H1 (cell line): ENCODE measurements around the gene STAP2. TPM values are rescaled to one million over a fixed set of nuclear protein-coding genes. Genes with fewer than 3 reads are reported as not detected.

Source experiments
- CTCF ChIA-PET: fragments of 300-600 bp; sonication (Branson Sonifier 250); formaldehyde crosslinking; loops from one replicate; lab custom pipeline; 2021; ENCODE audit not compliant: partially characterized antibody; lab: Charles Lee
- POLR2A ChIA-PET: fragments of 300-600 bp; sonication (Branson Sonifier 250); formaldehyde crosslinking; loops from one replicate; lab custom pipeline; 2021; ENCODE audit warnings: inconsistent platforms; ENCODE audit not compliant: partially characterized antibody; lab: Charles Lee
- DNase-seq, 2 experiments: peaks; one replicate each; pipeline versions ENCODE4 v3.0.0 to v3.0.0-alpha.2; 2010 to 2022; ENCODE audit warnings: low spot score in 2 of 2, low read depth in 1 of 2, mixed read lengths in 1 of 2
- FAIRE-seq: peaks from 2 replicates; lab custom pipeline; 2011; peaks lifted over from hg19 to GRCh38; lab: Jason Lieb, UNC
- H2AFZ ChIP-seq: 2 replicates; pipeline ENCODE4 v1.8.1; 2012; ENCODE audit warnings: low read length, inconsistent platforms
- H2AK5ac ChIP-seq: 2 replicates; pipeline ENCODE4 v1.6.1; 2013; ENCODE audit warnings: low read depth, low read length
- H2BK120ac ChIP-seq: replicated peaks from 2 replicates; pipeline ENCODE3; 2013; ENCODE audit warnings: low read depth, low read length, inconsistent platforms
- H2BK12ac ChIP-seq: 2 replicates; pipeline ENCODE4 v1.6.1; 2013; ENCODE audit warnings: low read depth, low read length
- H2BK15ac ChIP-seq: 2 replicates; pipeline ENCODE4 v1.6.1; 2013; ENCODE audit warnings: low read length
- H2BK20ac ChIP-seq: 2 replicates; pipeline ENCODE4 v1.6.1; 2013; ENCODE audit warnings: low read length
- H2BK5ac ChIP-seq: 2 replicates; pipeline ENCODE4 v1.6.1; 2013; ENCODE audit warnings: low read depth, low read length
- H3K14ac ChIP-seq: 2 replicates; pipeline ENCODE4 v1.6.1; 2013; ENCODE audit warnings: inconsistent platforms; ENCODE audit not compliant: insufficient read length
- H3K18ac ChIP-seq: 2 replicates; pipeline ENCODE4 v1.6.1; 2013; ENCODE audit warnings: low read length; ENCODE audit errors: extremely low read depth
- H3K23ac ChIP-seq: 2 replicates; pipeline ENCODE4 v1.6.1; 2013; ENCODE audit warnings: inconsistent platforms; ENCODE audit not compliant: insufficient read length
- H3K23me2 ChIP-seq: 2 replicates; pipeline ENCODE4 v1.6.1; 2013; ENCODE audit warnings: low read depth, low read length
- H3K27ac ChIP-seq: 2 replicates; pipeline ENCODE4 v1.6.1; 2011; ENCODE audit warnings: low read depth, low read length, inconsistent platforms
- H3K27me3 ChIP-seq, 4 experiments: replicated peaks in 1 of 4; 1 replicate in 1 of 4; 2 replicates in 3 of 4; pipeline versions ENCODE4 v1.6.1 to v1.8.1; 2011 to 2013; ENCODE audit warnings: low read length in 3 of 4, mild to moderate bottlenecking in 3 of 4, inconsistent platforms in 2 of 4, mixed read lengths in 2 of 4, moderate library complexity in 1 of 4; ENCODE audit not compliant: control insufficient read depth in 3 of 4, insufficient read depth in 3 of 4; ENCODE audit errors: extremely low read depth in 1 of 4
- H3K36me3 ChIP-seq, 4 experiments: 2 replicates each; pipeline versions ENCODE4 v1.6.1 to v1.8.1; 2011 to 2013; ENCODE audit warnings: mild to moderate bottlenecking in 4 of 4, low read length in 3 of 4, moderate library complexity in 2 of 4, control low read depth in 1 of 4, inconsistent platforms in 1 of 4; ENCODE audit not compliant: insufficient read depth in 4 of 4, control insufficient read depth in 2 of 4
- H3K4ac ChIP-seq: replicated peaks from 2 replicates; pipeline ENCODE3; 2013; ENCODE audit warnings: low read length, low read depth, mixed read lengths, inconsistent platforms; ENCODE audit not compliant: insufficient read length
- H3K4me1 ChIP-seq, 4 experiments: replicated peaks in 1 of 4; 1 replicate in 1 of 4; 2 replicates in 3 of 4; pipeline versions ENCODE4 v1.6.1 to v1.8.1; 2011 to 2013; ENCODE audit warnings: low read length in 3 of 4, inconsistent platforms in 2 of 4, mixed read lengths in 1 of 4; ENCODE audit not compliant: insufficient read depth in 4 of 4, control insufficient read depth in 3 of 4
- H3K4me2 ChIP-seq, 2 experiments: 2 replicates each; pipeline versions ENCODE4 v1.6.1 to v1.8.1; 2011 to 2013; ENCODE audit warnings: low read depth in 2 of 2, low read length in 2 of 2, control low read depth in 1 of 2, inconsistent platforms in 1 of 2, mild to moderate bottlenecking in 1 of 2; ENCODE audit not compliant: insufficient read depth in 1 of 2
- H3K4me3 ChIP-seq, 4 experiments: fragments of 200-600, 300-600 bp in 1 of 4; sonication (generic), shearing (Covaris generic), sonication (Bioruptor Twin) in 1 of 4; 2 replicates each; pipeline versions ENCODE4 v1.5.1 to v1.8.1; 2011 to 2016; ENCODE audit warnings: low read length in 4 of 4, low read depth in 3 of 4, control low read depth in 2 of 4, inconsistent platforms in 2 of 4, mild to moderate bottlenecking in 2 of 4, mixed read lengths in 1 of 4, moderate library complexity in 1 of 4; ENCODE audit not compliant: insufficient read depth in 2 of 4; ENCODE audit errors: extremely low read depth in 1 of 4
- H3K56ac ChIP-seq: replicated peaks from 2 replicates; pipeline ENCODE3; 2013; ENCODE audit warnings: low read depth, mild to moderate bottlenecking, mixed read lengths, low read length, inconsistent platforms; ENCODE audit not compliant: insufficient read length
- H3K79me1 ChIP-seq: 2 replicates; pipeline ENCODE4 v1.6.1; 2013; ENCODE audit warnings: low read depth, low read length, control low read depth
- H3K79me2 ChIP-seq, 2 experiments: 2 replicates each; pipeline versions ENCODE4 v1.6.1 to v1.8.1; 2012 to 2013; ENCODE audit warnings: low read length in 2 of 2, mild to moderate bottlenecking in 2 of 2, inconsistent platforms in 1 of 2; ENCODE audit not compliant: insufficient read depth in 2 of 2, control insufficient read depth in 1 of 2
- H3K9ac ChIP-seq, 4 experiments: replicated peaks in 1 of 4; 1 replicate in 1 of 4; 2 replicates in 3 of 4; pipeline versions ENCODE4 v1.6.1 to v1.8.1; 2011 to 2013; ENCODE audit warnings: low read depth in 3 of 4, low read length in 3 of 4, control low read depth in 2 of 4, mild to moderate bottlenecking in 2 of 4, moderate library complexity in 2 of 4, inconsistent platforms in 1 of 4; ENCODE audit errors: extremely low read depth in 1 of 4
- H3K9me3 ChIP-seq, 2 experiments: 2 replicates each; pipeline versions ENCODE4 v1.6.1 to v1.8.1; 2012 to 2013; ENCODE audit warnings: mild to moderate bottlenecking in 2 of 2, moderate library complexity in 2 of 2, control low read depth in 1 of 2, inconsistent platforms in 1 of 2, low read depth in 1 of 2, low read length in 1 of 2, mixed read lengths in 1 of 2; ENCODE audit not compliant: insufficient read depth in 2 of 2
- H4K20me1 ChIP-seq, 2 experiments: replicated peaks in 1 of 2; 2 replicates each; pipeline versions ENCODE3 to v1.8.1; 2011 to 2013; ENCODE audit warnings: inconsistent platforms in 2 of 2, low read length in 2 of 2, mild to moderate bottlenecking in 1 of 2; ENCODE audit not compliant: insufficient read depth in 2 of 2, control insufficient read depth in 1 of 2
- H4K5ac ChIP-seq: 2 replicates; pipeline ENCODE4 v1.6.1; 2013; ENCODE audit warnings: low read length, low read depth, mixed read lengths, inconsistent platforms; ENCODE audit not compliant: insufficient read length
- H4K8ac ChIP-seq: 2 replicates; pipeline ENCODE4 v1.8.0; 2013; ENCODE audit warnings: mild to moderate bottlenecking, moderate library complexity, low read length, inconsistent platforms; ENCODE audit not compliant: insufficient read depth; ENCODE audit errors: extremely low read depth
- H4K91ac ChIP-seq: replicated peaks from 2 replicates; pipeline ENCODE3; 2013; ENCODE audit warnings: low read length, mixed read lengths, inconsistent platforms; ENCODE audit not compliant: insufficient read length
- BCL11A ChIP-seq, 2 experiments: IDR thresholded peaks; one replicate each; pipeline ENCODE4 v1.6.1; 2011; ENCODE audit warnings: low read depth in 2 of 2, low read length in 2 of 2, mild to moderate bottlenecking in 2 of 2
- CHD1 ChIP-seq: IDR thresholded peaks from 2 replicates; pipeline ENCODE4 v1.6.1; 2012; ENCODE audit warnings: low read depth, low read length, improper control_type of control experiment
- HDAC2 ChIP-seq, 2 experiments: fragments of 300-600 bp in 1 of 2; sonication (generic) in 1 of 2; IDR thresholded peaks; 2 replicates each; pipeline ENCODE4 v1.6.1; 2011 to 2012; ENCODE audit warnings: low read depth in 2 of 2, low read length in 2 of 2, mild to moderate bottlenecking in 2 of 2, moderate library complexity in 2 of 2, borderline replicate concordance in 1 of 2, inconsistent platforms in 1 of 2
- HDAC6 ChIP-seq: IDR thresholded peaks from one replicate; pipeline ENCODE4 v1.7.1; 2012; ENCODE audit warnings: low read depth, mild to moderate bottlenecking, inconsistent platforms, low read length, moderate library complexity
- NRF1 ChIP-seq: IDR thresholded peaks from 2 replicates; pipeline ENCODE4 v1.6.1; 2011; ENCODE audit warnings: mild to moderate bottlenecking, low read depth, low read length, improper control_type of control experiment
- POLR2A ChIP-seq, 2 experiments: IDR thresholded peaks; 1 replicate in 1 of 2; 2 replicates in 1 of 2; pipeline ENCODE4 v1.6.1; 2011; ENCODE audit warnings: low read depth in 2 of 2, low read length in 2 of 2, mild to moderate bottlenecking in 2 of 2; ENCODE audit errors: control extremely low read depth in 1 of 2
- POLR2AphosphoS5 ChIP-seq: IDR thresholded peaks from 2 replicates; pipeline ENCODE4 v1.6.1; 2011; ENCODE audit warnings: low read depth, low read length
- SP1 ChIP-seq: IDR thresholded peaks from 2 replicates; pipeline ENCODE4 v1.6.1; 2011; ENCODE audit warnings: low read depth, low read length
- SRF ChIP-seq: IDR thresholded peaks from 2 replicates; pipeline ENCODE4 v1.6.1; 2011; ENCODE audit warnings: mild to moderate bottlenecking, low read depth, low read length, moderate library complexity
- SUZ12 ChIP-seq: fragments of 200-600 bp; sonication (generic); IDR thresholded peaks from 2 replicates; pipeline ENCODE4 v1.6.1; 2012; ENCODE audit warnings: mild to moderate bottlenecking, inconsistent platforms, low read length, moderate library complexity, mixed read lengths
- TAF7 ChIP-seq: optimal IDR thresholded peaks from 2 replicates; pipeline ENCODE3; 2011; ENCODE audit warnings: low read depth, mild to moderate bottlenecking, inconsistent platforms, low read length, moderate library complexity, borderline replicate concordance
- WGBS, 2 experiments: shearing (Covaris generic) in 1 of 2; methylation state at CpG; one replicate each; pipeline versions ENCODE4 v1.1.6 to v1.1.7; 2013 to 2015; ENCODE audit warnings: low lambda C conversion rate in 2 of 2, mixed read lengths in 2 of 2, inconsistent platforms in 1 of 2, low coverage in 1 of 2, missing lambda C conversion rate in 1 of 2; ENCODE audit not compliant: insufficient replicate concordance in 2 of 2, insufficient coverage in 1 of 2, insufficient read length in 1 of 2; ENCODE audit errors: extremely low coverage in 1 of 2, missing lambda C conversion rate in 1 of 2; 5-methylcytosine and 5-hydroxymethylcytosine counted together
- polyA plus RNA-seq, 7 experiments: library from polyadenylated mRNA; depleted of rRNA in 3 of 7; stranded (reverse) in 5 of 7; unstranded in 2 of 7; fragments of >200 nt in 5 of 7; fragments of 200-250 nt in 2 of 7; gene quantifications; 1 replicate in 5 of 7; 2 replicates in 1 of 7; 4 replicates in 1 of 7; pipeline versions ENCODE4 v1.2.1 to v1.2.3, GENCODE V29; 2011 to 2013; ENCODE audit warnings: missing spikeins in 2 of 7, mixed read lengths in 2 of 7
- total RNA-seq: library from RNA; stranded (reverse); fragmentation: NEBNext Ultra II Directional; extraction: Animal tissue kit (Norgen Biotek cat#: 25700); gene quantifications from 2 replicates; pipeline ENCODE4 v1.2.1, GENCODE V29; 2021

Gene STAP2
- total and polyA plus RNA-seq, 2 of the 8 experiments (the other 6 are each of a cell fraction or from before 2014, with no cell fraction given): 15.3 to 37.3 TPM

DNA sequence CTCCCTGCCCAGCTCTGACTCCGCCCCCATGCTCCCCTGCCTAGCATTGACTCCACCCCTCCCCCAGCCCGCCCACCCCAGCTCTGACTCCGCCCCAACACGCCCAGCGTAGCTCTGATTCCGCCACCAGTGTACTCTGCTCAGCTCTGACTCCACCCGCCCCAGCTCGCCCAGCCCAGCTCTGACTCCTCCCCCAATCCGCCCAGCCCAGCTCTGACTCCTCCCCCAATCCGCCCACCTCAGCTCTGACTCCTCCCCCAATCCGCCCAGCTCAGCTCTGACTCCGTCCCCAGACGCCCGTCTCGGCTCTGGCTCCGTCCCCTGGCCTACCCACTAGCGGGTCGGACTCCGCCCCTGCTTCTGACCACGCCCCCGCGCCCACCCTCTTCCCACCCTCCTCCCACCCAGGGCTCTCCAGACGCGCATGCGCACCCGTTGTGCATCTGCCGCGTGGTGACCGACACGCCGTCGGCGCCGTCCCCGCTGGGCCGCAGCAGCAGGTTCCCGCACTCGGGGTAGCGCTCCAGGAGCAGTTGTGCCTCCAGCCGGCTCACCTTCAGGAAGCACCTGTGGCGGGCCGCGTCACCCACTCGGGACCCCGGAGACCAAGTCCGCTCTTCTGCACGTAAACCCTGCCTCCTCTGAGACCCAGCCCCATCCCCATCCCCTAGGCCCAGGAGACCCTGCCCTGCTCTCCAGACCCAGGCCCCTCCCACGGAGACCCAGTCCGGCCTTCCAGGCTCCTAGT is 10.2 kb downstream of the STAP2 start:
- Histone ChIP-seq H2BK120ac (no peak overlapping the region), H3K56ac (peak overlapping the region; percentile 97), H3K27ac (peak overlapping the region; percentile 60; the same call in 1 of the 2 replicates), H2AFZ (peak overlapping the region; percentile 35; the same call in 1 of the 2 replicates), H2AK5ac (no peak overlapping the region), H4K20me1 (peaks cover 4 to 15% of the 10 kb centered on the region in 2 experiments), H3K4ac (no peak overlapping the region), H3K23me2 (peaks cover 12% of the 10 kb centered on the region; the same call in 1 of the 2 replicates), H4K5ac (peak overlapping the region; percentile 97), H4K8ac (peak overlapping the region; percentile 45; the same call in 1 of the 2 replicates), H3K14ac (no peak overlapping the region), H3K23ac (no peak overlapping the region), H2BK12ac (no peak overlapping the region), H3K4me3 (peak overlapping the region; percentile 70 to 80 (median 74)), H2BK5ac (no peak overlapping the region; the same call in 1 of the 2 replicates), H3K4me2 (peak overlapping the region; percentile 88 to 95), H2BK20ac (no peak overlapping the region), H3K4me1 (peaks cover 0 to 6% (median 3%) of the 10 kb centered on the region in 4 experiments; a peak in 5 of 7 replicates), H3K18ac (peak overlapping the region; percentile 87; the same call in 1 of the 2 replicates), H3K27me3 (no peaks in the 10 kb centered on the region; a peak in 1 of 7 replicates), H3K9ac (peak overlapping the region in 3 of 4 experiments; percentile 36 to 71 (median 63); a peak in 5 of 7 replicates), H3K79me1 (no peaks in the 10 kb centered on the region), H4K91ac (peak overlapping the region; percentile 44), H3K36me3 (peaks cover 0 to 5% (median 0%) of the 10 kb centered on the region in 4 experiments; a peak in 2 of 8 replicates), H2BK15ac (no peak overlapping the region), H3K79me2 (no peaks in the 10 kb centered on the region), H3K9me3 (no peaks in the 10 kb centered on the region)
- FAIRE-seq: no peak
- ChIA-PET POLR2A (interaction anchor here (0.6 to 1.4 kb wide), 8 partner anchors 10 to 137 kb away, joined by 3 to 7 read pairs (median 3); partner anchors contain the start of genes FSD1, MPND and STAP2), CTCF (interaction anchor here (0.6 to 1.3 kb wide), 6 partner anchors 13 to 61 kb away, joined by 3 to 8 read pairs (median 4); partner anchors contain the start of gene MPND)
- peak; percentile 93 to 97 for DNase-seq
- 1% methylated on average over 18 of the region's 49 CpGs; no CpG with 5 or more reads in 1 of the 2 experiments for WGBS, 2 experiments
- TF ChIP-seq BCL11A (IDR thresholded peaks at IDR 0.05; ENCODE audit: low read depth in 2 of 2, low read length in 2 of 2) (no peak), SP1 (peak; percentile 100), SUZ12 (peak; percentile 30; the same call in 1 of the 2 replicates), POLR2A (IDR thresholded peaks at IDR 0.05; ENCODE audit: control extremely low read depth in 1 of 2, low read depth in 2 of 2, low read length in 2 of 2) (peak in 1 of 2 experiments; percentile 73; a peak in 1 of 3 replicates), TAF7 (peak; percentile 38), CHD1 (no peak), SRF (0 out of 2 replicates have a peak, but pooled peaks have one; percentile 16), HDAC2 (IDR thresholded peaks at IDR 0.05; ENCODE audit: borderline replicate concordance in 1 of 2, low read depth in 2 of 2, low read length in 2 of 2) (peak; percentile 78 to 95; a peak in 2 of 4 replicates), HDAC6 (no peak), NRF1 (peak; percentile 78), POLR2AphosphoS5 (peak; percentile 69)
